Neural progenitor cell (in vitro differentiated cells): ENCODE data around the gene SEZ6L2. TPM values are rescaled to one million over a fixed set of nuclear protein-coding genes. Genes with fewer than 3 reads are reported as not detected.

Source experiments
- DNase-seq: peaks from one replicate; pipeline ENCODE4 v3.0.0-alpha.2; 2016; ENCODE audit warnings: low spot score
- H2AFZ ChIP-seq: fragments of 200-600 bp; sonication (generic); replicated peaks from 2 replicates; pipeline ENCODE4 v1.6.1; 2016; ENCODE audit warnings: antibody characterized with exemption
- H3F3A ChIP-seq: fragments of 200-600 bp; sonication (generic); 2 replicates; pipeline ENCODE4 v1.6.1; 2016; ENCODE audit warnings: antibody characterized with exemption, low read depth
- H3K27ac ChIP-seq: fragments of 200-600 bp; sonication (generic); 2 replicates; pipeline ENCODE4 v1.5.1; 2016; ENCODE audit warnings: mild to moderate bottlenecking
- H3K27me3 ChIP-seq: fragments of 200-600 bp; sonication (generic); 2 replicates; pipeline ENCODE4 v1.6.1; 2016; ENCODE audit warnings: mild to moderate bottlenecking, moderate library complexity
- H3K36me3 ChIP-seq: fragments of 200-600 bp; sonication (generic); 2 replicates; pipeline ENCODE4 v1.5.1; 2016
- H3K4me1 ChIP-seq: fragments of 200-600 bp; sonication (generic); 2 replicates; pipeline ENCODE4 v1.6.1; 2016; ENCODE audit warnings: mixed run types
- H3K4me2 ChIP-seq: fragments of 200-600 bp; sonication (generic); 2 replicates; pipeline ENCODE4 v1.6.1; 2016
- H3K4me3 ChIP-seq: fragments of 200-600 bp; sonication (generic); 2 replicates; pipeline ENCODE4 v1.5.1; 2016
- H3K79me2 ChIP-seq: fragments of 200-600 bp; sonication (generic); 2 replicates; pipeline ENCODE4 v1.6.1; 2016; ENCODE audit warnings: low read depth
- H3K9ac ChIP-seq: fragments of 200-600 bp; sonication (generic); 2 replicates; pipeline ENCODE4 v1.6.1; 2016
- H3K9me3 ChIP-seq: fragments of 200-600 bp; sonication (generic); 2 replicates; pipeline ENCODE4 v1.5.1; 2016; ENCODE audit warnings: low read depth
- H4K20me1 ChIP-seq: fragments of 200-600 bp; sonication (generic); 2 replicates; pipeline ENCODE4 v1.6.1; 2016; ENCODE audit warnings: low read depth
- H3K27ac Mint-ChIP-seq: 3 replicates; pipeline ENCODE4 v1.8.0; 2021; ENCODE audit warnings: mixed read lengths
- H3K27me3 Mint-ChIP-seq: 2 replicates; pipeline ENCODE4 v1.8.0; 2022; ENCODE audit warnings: low read depth, mild to moderate bottlenecking, inconsistent platforms, moderate library complexity, mixed read lengths; ENCODE audit not compliant: insufficient read depth
- H3K36me3 Mint-ChIP-seq: 3 replicates; pipeline ENCODE4 v1.8.0; 2021; ENCODE audit warnings: mixed read lengths
- H3K4me1 Mint-ChIP-seq: 3 replicates; pipeline ENCODE4 v1.8.0; 2021; ENCODE audit warnings: mixed read lengths
- H3K4me3 Mint-ChIP-seq: 3 replicates; pipeline ENCODE4 v1.8.0; 2021; ENCODE audit warnings: mild to moderate bottlenecking, moderate library complexity, mixed read lengths
- H3K9me3 Mint-ChIP-seq: 3 replicates; pipeline ENCODE4 v1.8.0; 2020; ENCODE audit warnings: mixed read lengths
- EZH2 ChIP-seq: fragments of 200-600 bp; sonication (generic); IDR thresholded peaks from 2 replicates; pipeline ENCODE4 v1.6.1; 2017; ENCODE audit warnings: antibody characterized with exemption, mild to moderate bottlenecking, moderate library complexity
- EZH2phosphoT487 ChIP-seq: fragments of 200-600 bp; sonication (generic); IDR thresholded peaks from 2 replicates; pipeline ENCODE4 v1.6.1; 2017; ENCODE audit warnings: antibody characterized with exemption
- total RNA-seq: library from RNA; depleted of rRNA; stranded (reverse); fragments of >200 nt; gene quantifications from 2 replicates; pipeline ENCODE4 v1.2.3, GENCODE V29; 2015; ENCODE audit warnings: low replicate concordance
- TF ChIP-seq, protein P1 (sequence below): fragments of 200-600 bp; sonication (generic); IDR thresholded peaks from 2 replicates; pipeline ENCODE4 v1.5.1; 2017; ENCODE audit warnings: antibody characterized with exemption, mild to moderate bottlenecking

The SEZ6L2 gene
- total RNA-seq, 1 donor from 2014 or later = 11.7 TPM

- no peak for DNase-seq
- H3K27ac Mint-ChIP-seq = peak overlapping the region; percentile 76
Measured at GRCh38 chr16:29906520-29907244, 7.3 kb upstream of the SEZ6L2 start.

DNA sequence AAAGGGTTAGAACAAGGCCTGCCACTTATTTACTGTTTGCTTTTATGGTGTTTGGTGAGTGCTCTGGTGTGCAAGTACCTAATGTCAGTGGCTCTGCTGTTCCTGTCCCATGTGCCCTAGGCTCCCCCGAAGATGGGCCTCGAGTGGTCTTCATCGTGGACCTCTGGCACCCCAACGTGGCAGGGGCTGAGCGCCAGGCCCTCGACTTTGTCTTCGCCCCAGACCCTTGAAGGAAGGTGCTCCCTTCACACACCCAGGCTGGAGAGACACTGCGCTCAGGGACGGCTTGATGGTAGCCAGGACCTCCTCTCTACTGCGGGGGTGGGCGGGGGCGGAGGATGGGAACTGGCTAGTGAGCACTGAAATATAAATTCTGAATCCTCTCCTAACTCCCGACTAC, 6.3 kb upstream of the SEZ6L2 start:
- TF ChIP-seq, protein P1, sequence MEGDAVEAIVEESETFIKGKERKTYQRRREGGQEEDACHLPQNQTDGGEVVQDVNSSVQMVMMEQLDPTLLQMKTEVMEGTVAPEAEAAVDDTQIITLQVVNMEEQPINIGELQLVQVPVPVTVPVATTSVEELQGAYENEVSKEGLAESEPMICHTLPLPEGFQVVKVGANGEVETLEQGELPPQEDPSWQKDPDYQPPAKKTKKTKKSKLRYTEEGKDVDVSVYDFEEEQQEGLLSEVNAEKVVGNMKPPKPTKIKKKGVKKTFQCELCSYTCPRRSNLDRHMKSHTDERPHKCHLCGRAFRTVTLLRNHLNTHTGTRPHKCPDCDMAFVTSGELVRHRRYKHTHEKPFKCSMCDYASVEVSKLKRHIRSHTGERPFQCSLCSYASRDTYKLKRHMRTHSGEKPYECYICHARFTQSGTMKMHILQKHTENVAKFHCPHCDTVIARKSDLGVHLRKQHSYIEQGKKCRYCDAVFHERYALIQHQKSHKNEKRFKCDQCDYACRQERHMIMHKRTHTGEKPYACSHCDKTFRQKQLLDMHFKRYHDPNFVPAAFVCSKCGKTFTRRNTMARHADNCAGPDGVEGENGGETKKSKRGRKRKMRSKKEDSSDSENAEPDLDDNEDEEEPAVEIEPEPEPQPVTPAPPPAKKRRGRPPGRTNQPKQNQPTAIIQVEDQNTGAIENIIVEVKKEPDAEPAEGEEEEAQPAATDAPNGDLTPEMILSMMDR = no peak
- TF ChIP-seq EZH2phosphoT487 (no peak), EZH2 (no peak)
- Mint-ChIP-seq H3K4me3 (no peak overlapping the region), H3K36me3 (no peaks in the 10 kb centered on the region), H3K27ac (no peak overlapping the region), H3K9me3 (no peaks in the 10 kb centered on the region), H3K27me3 (peaks cover 13% of the 10 kb centered on the region), H3K4me1 (peaks cover under 1% of the 10 kb centered on the region)
- peaks cover 10% of the 10 kb centered on the region for H3K27me3 ChIP-seq
- no peaks in the 10 kb centered on the region for H3K9me3 ChIP-seq
- no peaks in the 10 kb centered on the region for H3K4me1 ChIP-seq
- no peaks in the 10 kb centered on the region for H3K36me3 ChIP-seq
- H3K9ac ChIP-seq = no peak overlapping the region
- no peaks in the 10 kb centered on the region for H4K20me1 ChIP-seq
- no peak for DNase-seq
- H3K27ac ChIP-seq = no peak overlapping the region
- H3K4me3 ChIP-seq = no peak overlapping the region
- no peaks in the 10 kb centered on the region for H3K79me2 ChIP-seq
- H3K4me2 ChIP-seq = no peak overlapping the region
- H3F3A ChIP-seq = peaks cover 12% of the 10 kb centered on the region
- no peak overlapping the region for H2AFZ ChIP-seq

More at GRCh38 chr16:29906520-29907244, 7.3 kb upstream of the SEZ6L2 start:
- H3K79me2 ChIP-seq = no peaks in the 10 kb centered on the region
- H3K27me3 ChIP-seq = no peaks in the 10 kb centered on the region
- no peaks in the 10 kb centered on the region for H3K9me3 Mint-ChIP-seq
- no peaks in the 10 kb centered on the region for H3K9me3 ChIP-seq
- H4K20me1 ChIP-seq = no peaks in the 10 kb centered on the region
- H3K36me3 Mint-ChIP-seq = no peaks in the 10 kb centered on the region
- H3K4me3 ChIP-seq = no peak overlapping the region
- no peaks in the 10 kb centered on the region for H3K4me1 ChIP-seq
- no peak overlapping the region for H2AFZ ChIP-seq
- H3K36me3 ChIP-seq = no peaks in the 10 kb centered on the region
- H3K27me3 Mint-ChIP-seq = peaks cover 10% of the 10 kb centered on the region
- H3K9ac ChIP-seq = no peak overlapping the region
- no peak overlapping the region for H3K4me3 Mint-ChIP-seq
- no peak overlapping the region for H3K4me2 ChIP-seq
- H3K4me1 Mint-ChIP-seq = no peaks in the 10 kb centered on the region
- peaks cover 11% of the 10 kb centered on the region for H3F3A ChIP-seq
- no peak overlapping the region for H3K27ac ChIP-seq
- TF ChIP-seq EZH2phosphoT487 = no peak
- TF ChIP-seq, protein P1 = no peak
- TF ChIP-seq EZH2 = no peak

DNA sequence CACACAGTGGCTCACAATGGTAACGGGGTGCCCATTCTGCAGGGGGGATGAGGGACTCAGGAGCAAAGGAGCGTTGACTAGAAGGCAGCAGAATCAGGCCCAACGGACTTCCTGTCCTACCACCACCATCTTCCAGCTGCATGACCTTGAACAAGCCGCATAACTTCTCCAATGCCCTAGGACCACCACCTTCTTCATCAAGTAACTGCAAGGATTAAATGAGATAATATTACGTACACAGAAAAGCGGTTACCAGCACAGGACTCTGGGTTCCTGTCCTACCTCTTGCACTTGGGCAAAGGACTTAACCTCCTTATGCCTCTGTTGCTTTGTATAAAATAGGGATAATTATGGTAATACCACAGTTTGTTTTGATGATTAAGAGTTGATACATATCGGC, 5.6 kb upstream of the SEZ6L2 start:
- H3K4me1 Mint-ChIP-seq = peaks cover 4% of the 10 kb centered on the region

More for the DNA sequence above, 5.6 kb upstream of the SEZ6L2 start:
- Mint-ChIP-seq H3K4me3 (no peak overlapping the region), H3K36me3 (no peaks in the 10 kb centered on the region), H3K9me3 (no peaks in the 10 kb centered on the region), H3K27me3 (peaks cover 16% of the 10 kb centered on the region), H3K27ac (no peak overlapping the region)
- H3K36me3 ChIP-seq = no peaks in the 10 kb centered on the region
- no peak overlapping the region for H2AFZ ChIP-seq
- H3K27me3 ChIP-seq = peaks cover 12% of the 10 kb centered on the region
- H3K9me3 ChIP-seq = no peaks in the 10 kb centered on the region
- TF ChIP-seq EZH2 (no peak), EZH2phosphoT487 (no peak)
- TF ChIP-seq, protein P1 = no peak
- no peaks in the 10 kb centered on the region for H3K4me1 ChIP-seq
- peaks cover 18% of the 10 kb centered on the region for H3F3A ChIP-seq
- no peak overlapping the region for H3K4me2 ChIP-seq
- H4K20me1 ChIP-seq = no peaks in the 10 kb centered on the region
- no peak overlapping the region for H3K4me3 ChIP-seq
- no peak overlapping the region for H3K9ac ChIP-seq
- no peak overlapping the region for H3K27ac ChIP-seq
- no peak for DNase-seq
- H3K79me2 ChIP-seq = no peaks in the 10 kb centered on the region
